SH-SY5Y (cell line): ENCODE measurements around the gene NPLOC4.

Experiments used
- GATA2 ChIP-seq: IDR thresholded peaks from 2 replicates; pipeline ENCODE4 v1.6.1; 2011; ENCODE audit warnings: mild to moderate bottlenecking, low read depth, low read length
- GATA3 ChIP-seq: IDR thresholded peaks from 2 replicates; pipeline ENCODE4 v1.6.1; 2011; ENCODE audit warnings: low read depth, mild to moderate bottlenecking, low read length, moderate library complexity

GRCh38 chr17:81644976-81645952 is 8.4 kb upstream of the NPLOC4 start:
- no peak for TF ChIP-seq GATA2
- TF ChIP-seq GATA3 = no peak
